CD4-positive, CD25-positive, alpha-beta regulatory T cell (primary cell): Measurements from ENCODE around the gene SLC35B2. TPM values are rescaled to one million over a fixed set of nuclear protein-coding genes. Genes with fewer than 3 reads are reported as not detected.

ENCODE experiments used
- ATAC-seq, 2 donors: fragments of 150-1000 bp; cut with Tn5 transposase; one replicate each; pipeline ENCODE4 v1.10.0; 2021; ENCODE audit warnings: low read depth in 2 of 2, moderate number of reproducible peaks in 2 of 2, moderate library complexity in 1 of 2
- DNase-seq, 3 donors: peaks; one replicate each; pipeline versions ENCODE4 v3.0.0 to v3.0.0-alpha.2; 2012 to 2022; ENCODE audit warnings: mixed read lengths in 1 of 3
- H3K27ac ChIP-seq: one replicate; pipeline ENCODE4 v1.7.0; 2013; ENCODE audit warnings: mild to moderate bottlenecking, low read length; ENCODE audit not compliant: insufficient read depth, poor library complexity, severe bottlenecking
- H3K27me3 ChIP-seq: one replicate; pipeline ENCODE4 v1.7.0; 2013; ENCODE audit warnings: low read length; ENCODE audit not compliant: control insufficient read depth, insufficient read depth
- H3K36me3 ChIP-seq: one replicate; pipeline ENCODE4 v1.7.0; 2013; ENCODE audit warnings: mild to moderate bottlenecking, low read length, moderate library complexity; ENCODE audit not compliant: control insufficient read depth, insufficient read depth
- H3K4me1 ChIP-seq: 2 replicates; pipeline ENCODE4 v1.7.0; 2013; ENCODE audit warnings: mild to moderate bottlenecking, low read length; ENCODE audit not compliant: insufficient read depth, control insufficient read depth, poor library complexity, severe bottlenecking
- H3K4me3 ChIP-seq: one replicate; pipeline ENCODE4 v1.7.0; 2013; ENCODE audit warnings: low read depth, mild to moderate bottlenecking, low read length, moderate library complexity
- H3K9me3 ChIP-seq, 2 experiments: 1 replicate in 1 of 2; 2 replicates in 1 of 2; pipeline ENCODE4 v1.7.0; 2013; ENCODE audit warnings: low read length in 2 of 2, mild to moderate bottlenecking in 1 of 2, moderate library complexity in 1 of 2; ENCODE audit not compliant: control insufficient read depth in 2 of 2
- H3K27ac Mint-ChIP-seq, 3 donors: one replicate each; pipeline ENCODE4 v1.8.0; 2020 to 2022; ENCODE audit warnings: mild to moderate bottlenecking in 3 of 3, mixed read lengths in 3 of 3, moderate library complexity in 2 of 3
- H3K27me3 Mint-ChIP-seq: one replicate; pipeline ENCODE4 v1.8.0; 2022; ENCODE audit warnings: mild to moderate bottlenecking, mixed read lengths
- H3K36me3 Mint-ChIP-seq: one replicate; pipeline ENCODE4 v1.8.0; 2020; ENCODE audit warnings: mixed read lengths
- H3K4me1 Mint-ChIP-seq, 4 donors: one replicate each; pipeline ENCODE4 v1.8.0; 2020 to 2022; ENCODE audit warnings: mixed read lengths in 4 of 4, mild to moderate bottlenecking in 1 of 4
- H3K4me3 Mint-ChIP-seq, 4 donors: one replicate each; pipeline ENCODE4 v1.8.0; 2020 to 2022; ENCODE audit warnings: mild to moderate bottlenecking in 4 of 4, mixed read lengths in 4 of 4, moderate library complexity in 3 of 4
- H3K9me3 Mint-ChIP-seq, 7 donors: one replicate each; pipeline ENCODE4 v1.8.0; 2020 to 2022; ENCODE audit warnings: mixed read lengths in 7 of 7, mild to moderate bottlenecking in 3 of 7, moderate library complexity in 2 of 7
- polyA plus RNA-seq, 4 donors: library from polyadenylated mRNA; unstranded; fragments of 300-500 nt; fragmentation: Illumina TruSeq; gene quantifications; one replicate each; pipeline ENCODE4 v1.2.3, GENCODE V29; 2021
- total RNA-seq: library from RNA; stranded (reverse); gene quantifications from one replicate; pipeline ENCODE4 v1.2.3, GENCODE V29; 2022

SLC35B2 gene
- total and polyA plus RNA-seq, 5 donors from 2014 or later: 14.8 to 42.4 (median 34.2) TPM

DNA sequence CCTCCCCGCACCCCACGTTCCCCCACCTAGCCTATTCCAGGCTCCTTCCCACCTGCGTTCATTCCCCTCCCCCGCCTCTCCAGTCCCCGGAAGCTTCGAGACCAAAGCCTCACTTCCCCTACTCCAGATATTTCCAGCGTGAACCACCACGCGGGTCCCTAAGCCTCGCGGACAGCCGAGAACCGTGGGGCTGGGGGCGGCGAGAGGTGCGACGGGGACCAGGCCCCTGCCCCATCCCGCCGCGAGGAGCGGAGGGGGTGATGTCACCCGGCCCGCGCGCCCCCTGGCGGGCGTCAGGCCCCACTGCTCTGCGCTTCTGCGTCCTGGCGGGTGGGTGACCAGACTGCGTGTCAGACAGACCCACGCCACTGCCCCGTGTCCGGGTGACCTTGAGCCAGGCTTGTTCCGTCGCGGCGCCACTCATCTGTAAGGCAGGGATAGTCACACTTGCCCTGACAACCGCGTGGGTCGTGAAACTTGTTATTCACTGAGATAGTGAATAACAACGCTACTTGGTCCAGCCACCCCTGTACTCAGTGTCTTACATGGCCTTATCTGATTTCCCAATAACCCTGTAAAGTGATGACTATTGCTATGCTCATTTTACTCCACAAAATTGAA lies 19.4 kb downstream of the SLC35B2 start:
- Histone ChIP-seq H3K9me3 (no peaks in the 10 kb centered on the region), H3K4me1 (peaks cover 14% of the 10 kb centered on the region), H3K27me3 (no peaks in the 10 kb centered on the region), H3K36me3 (no peaks in the 10 kb centered on the region), H3K27ac (peak overlapping the region; percentile 87), H3K4me3 (peak overlapping the region; percentile 74)
- no peaks in the 10 kb centered on the region for H3K36me3 Mint-ChIP-seq
- peak overlapping the region; percentile 91 to 95 (median 95) for H3K27ac Mint-ChIP-seq
- peaks cover 0 to 10% (median 7%) of the 10 kb centered on the region in 4 donors for H3K4me1 Mint-ChIP-seq
- peak; percentile 70 to 82 (median 82) for DNase-seq
- H3K9me3 Mint-ChIP-seq: no peaks in the 10 kb centered on the region
- ATAC-seq: peak; percentile 91 to 92
- peak overlapping the region; percentile 87 to 95 (median 90) for H3K4me3 Mint-ChIP-seq
- H3K27me3 Mint-ChIP-seq: no peaks in the 10 kb centered on the region

DNA sequence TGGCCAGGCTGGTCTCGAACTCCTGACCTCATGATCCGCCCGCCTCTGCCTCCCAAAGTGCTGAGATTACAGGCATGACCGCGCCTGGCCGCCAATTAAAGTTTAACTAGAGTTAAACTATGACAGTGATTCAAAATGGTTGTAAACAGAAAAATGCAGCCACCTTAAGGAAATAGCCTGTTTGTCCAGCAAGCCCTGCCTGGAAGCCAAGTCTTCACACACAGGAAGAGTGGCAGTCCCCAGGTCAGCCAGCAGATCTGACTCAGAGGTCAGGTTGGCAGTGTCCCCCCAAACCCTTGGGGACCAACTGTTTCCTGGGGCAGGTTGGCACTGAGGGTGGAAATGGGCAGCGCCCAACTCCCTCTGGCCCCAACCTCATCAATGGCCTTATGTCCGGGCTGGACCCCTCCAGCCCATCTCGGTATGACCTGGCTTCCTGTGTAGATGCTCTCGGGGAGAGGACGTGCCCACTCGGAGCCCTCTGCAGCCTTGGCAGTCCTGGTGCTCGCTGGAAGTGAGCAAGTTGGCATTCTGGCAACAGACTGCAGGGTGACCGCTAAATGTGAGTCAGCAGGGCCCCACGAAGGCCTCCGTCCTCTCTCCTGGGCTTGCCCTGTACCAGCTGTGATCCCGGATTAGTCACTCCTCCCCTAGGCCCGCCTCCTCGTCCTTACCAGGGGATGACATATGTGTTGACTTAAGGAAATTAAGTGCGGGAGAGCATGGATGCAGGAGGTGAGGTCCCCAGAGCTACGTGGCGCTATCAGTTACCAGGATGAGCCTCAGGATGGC lies 20.1 kb downstream of the SLC35B2 start:
- Histone ChIP-seq H3K9me3 (no peaks in the 10 kb centered on the region), H3K27ac (peak overlapping the region; percentile 87), H3K4me3 (peak overlapping the region; percentile 74), H3K27me3 (no peaks in the 10 kb centered on the region), H3K36me3 (no peaks in the 10 kb centered on the region), H3K4me1 (peaks cover 14% of the 10 kb centered on the region)
- ATAC-seq (peak; percentile 64 to 66), DNase-seq (peak in 2 of 3 donors; percentile 58 to 71)
- H3K27ac Mint-ChIP-seq: peak overlapping the region; percentile 91 to 95 (median 95)
- H3K9me3 Mint-ChIP-seq: no peaks in the 10 kb centered on the region
- H3K4me1 Mint-ChIP-seq: peaks cover 0 to 10% (median 7%) of the 10 kb centered on the region in 4 donors
- H3K36me3 Mint-ChIP-seq: no peaks in the 10 kb centered on the region
- no peaks in the 10 kb centered on the region for H3K27me3 Mint-ChIP-seq
- peak overlapping the region; percentile 87 to 95 (median 90) for H3K4me3 Mint-ChIP-seq

DNA sequence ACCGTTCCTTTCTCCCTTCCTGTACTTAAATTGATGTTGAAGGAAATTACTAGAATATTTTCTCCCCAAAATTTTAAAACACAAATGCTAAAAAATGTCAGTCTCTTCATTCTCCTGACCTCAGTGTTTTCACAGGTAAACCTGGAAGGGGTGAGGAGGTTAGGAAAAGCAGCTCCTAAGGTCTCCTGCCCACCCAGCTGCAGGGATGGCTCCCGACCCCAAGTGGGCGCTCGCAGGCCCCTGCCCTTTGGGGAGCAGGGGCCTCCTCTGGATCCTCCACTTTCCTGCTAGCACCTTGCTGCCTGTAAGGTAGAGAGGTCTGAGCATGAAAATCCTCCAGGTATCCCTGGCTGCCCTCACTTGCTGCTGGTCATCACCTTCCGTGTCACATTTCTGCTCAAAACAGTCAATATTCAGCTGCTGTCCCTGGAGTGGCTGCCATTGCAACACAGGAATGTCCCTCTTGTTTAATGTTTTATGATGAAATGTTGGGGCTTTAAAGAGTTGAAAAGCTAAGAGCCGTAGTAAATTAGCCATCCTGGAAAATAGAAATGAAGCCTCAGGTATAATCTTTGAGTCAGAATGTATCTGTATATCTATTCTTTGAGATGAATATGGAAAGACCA lies 21.3 kb downstream of the SLC35B2 start:
- Histone ChIP-seq H3K4me1 (peaks cover 14% of the 10 kb centered on the region), H3K9me3 (no peaks in the 10 kb centered on the region), H3K27ac (no peak overlapping the region), H3K4me3 (no peak overlapping the region), H3K27me3 (no peaks in the 10 kb centered on the region), H3K36me3 (no peaks in the 10 kb centered on the region)
- Mint-ChIP-seq H3K9me3 (no peaks in the 10 kb centered on the region), H3K27me3 (no peaks in the 10 kb centered on the region), H3K36me3 (no peaks in the 10 kb centered on the region), H3K27ac (no peak overlapping the region), H3K4me3 (peak overlapping the region in 2 of 4 donors; percentile 80 to 95), H3K4me1 (peaks cover 0 to 10% (median 7%) of the 10 kb centered on the region in 4 donors)
- no peak for ATAC-seq
- no peak for DNase-seq

DNA sequence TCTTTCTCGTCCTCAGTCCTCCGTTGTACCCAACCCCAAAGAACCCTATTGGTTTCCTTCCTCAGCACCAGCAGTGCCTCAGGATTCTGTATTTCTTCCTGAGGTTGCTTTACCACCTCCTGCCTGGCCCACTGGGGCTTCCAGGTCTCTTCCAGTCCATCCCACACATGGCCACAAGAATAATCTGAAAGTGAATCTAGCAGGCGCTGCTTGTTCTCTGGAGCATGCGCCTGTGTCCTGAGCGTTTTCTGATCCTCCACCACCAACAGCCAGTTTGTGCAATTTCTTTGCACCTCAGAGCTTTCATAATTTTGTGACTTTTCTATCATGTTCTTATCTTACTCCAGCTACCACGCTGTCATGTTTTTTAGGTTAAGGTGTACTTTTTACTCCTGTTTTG lies 22.1 kb downstream of the SLC35B2 start:
- Histone ChIP-seq H3K9me3 (no peaks in the 10 kb centered on the region), H3K4me3 (no peak overlapping the region), H3K36me3 (no peaks in the 10 kb centered on the region), H3K4me1 (peaks cover 14% of the 10 kb centered on the region), H3K27me3 (no peaks in the 10 kb centered on the region), H3K27ac (no peak overlapping the region)
- ATAC-seq (no peak), DNase-seq (no peak)
- H3K9me3 Mint-ChIP-seq: no peaks in the 10 kb centered on the region
- H3K4me1 Mint-ChIP-seq: peaks cover 0 to 10% (median 7%) of the 10 kb centered on the region in 4 donors
- no peaks in the 10 kb centered on the region for H3K27me3 Mint-ChIP-seq
- peak overlapping the region in 2 of 4 donors; percentile 30 to 59 for H3K4me3 Mint-ChIP-seq
- H3K27ac Mint-ChIP-seq: peak overlapping the region in 2 of 3 donors; percentile 25 to 61
- H3K36me3 Mint-ChIP-seq: no peaks in the 10 kb centered on the region

DNA sequence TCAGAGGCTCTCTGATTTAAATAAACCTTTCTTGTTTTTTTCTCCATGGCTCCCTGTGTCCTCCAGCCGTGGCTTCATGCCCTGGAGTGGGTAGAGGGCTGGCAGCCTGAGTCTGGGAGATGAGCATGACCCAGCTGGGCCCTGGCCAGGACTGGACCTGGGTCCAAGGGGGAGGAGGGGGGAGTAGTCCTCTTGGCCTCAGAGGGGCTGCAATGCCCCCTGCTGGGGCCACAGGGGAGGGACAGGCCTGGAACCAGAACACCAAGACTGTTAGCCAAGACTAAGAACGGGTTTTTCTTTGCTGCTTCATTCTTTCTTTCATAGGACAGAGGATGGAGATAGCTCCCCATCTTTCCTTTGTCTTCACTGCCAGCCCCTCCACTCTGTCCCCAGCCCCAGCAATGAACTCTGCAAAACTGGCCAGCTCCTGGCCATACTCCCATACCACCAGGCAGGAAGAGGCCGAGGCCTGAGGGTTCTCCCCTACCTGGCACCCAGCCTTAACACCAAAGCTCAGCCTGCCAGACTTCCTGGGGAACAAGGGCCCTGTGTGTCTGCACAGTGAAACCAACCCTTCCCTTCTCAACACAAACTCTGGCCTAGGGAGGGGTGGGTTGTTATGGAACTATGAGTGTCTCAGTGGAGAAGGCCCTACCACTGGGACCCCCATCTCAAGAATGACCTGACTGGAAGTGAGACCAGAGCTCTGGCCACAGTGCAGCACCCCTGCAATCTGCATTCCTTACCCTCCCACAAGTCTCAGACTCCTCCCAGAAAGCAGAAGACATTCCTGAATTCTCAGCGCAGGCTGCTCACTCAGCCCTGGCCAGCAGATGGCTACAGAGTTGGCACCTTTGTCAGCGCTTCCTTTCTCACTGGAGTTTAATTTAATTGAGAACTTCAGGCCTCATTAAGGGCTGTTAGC lies 23.0 kb downstream of the SLC35B2 start:
- no peak overlapping the region for H3K27ac ChIP-seq
- H3K27me3 ChIP-seq: no peaks in the 10 kb centered on the region
- no peaks in the 10 kb centered on the region for H3K9me3 Mint-ChIP-seq
- H3K36me3 Mint-ChIP-seq: no peaks in the 10 kb centered on the region
- H3K9me3 ChIP-seq: no peaks in the 10 kb centered on the region
- no peaks in the 10 kb centered on the region for H3K36me3 ChIP-seq
- H3K4me1 Mint-ChIP-seq: peaks cover 0 to 10% (median 7%) of the 10 kb centered on the region in 4 donors
- ATAC-seq: no peak
- no peak overlapping the region for H3K4me3 Mint-ChIP-seq
- peaks cover 14% of the 10 kb centered on the region for H3K4me1 ChIP-seq
- H3K4me3 ChIP-seq: no peak overlapping the region
- H3K27me3 Mint-ChIP-seq: no peaks in the 10 kb centered on the region
- no peak for DNase-seq
- peak overlapping the region in 1 of 3 donors; percentile 22 for H3K27ac Mint-ChIP-seq

DNA sequence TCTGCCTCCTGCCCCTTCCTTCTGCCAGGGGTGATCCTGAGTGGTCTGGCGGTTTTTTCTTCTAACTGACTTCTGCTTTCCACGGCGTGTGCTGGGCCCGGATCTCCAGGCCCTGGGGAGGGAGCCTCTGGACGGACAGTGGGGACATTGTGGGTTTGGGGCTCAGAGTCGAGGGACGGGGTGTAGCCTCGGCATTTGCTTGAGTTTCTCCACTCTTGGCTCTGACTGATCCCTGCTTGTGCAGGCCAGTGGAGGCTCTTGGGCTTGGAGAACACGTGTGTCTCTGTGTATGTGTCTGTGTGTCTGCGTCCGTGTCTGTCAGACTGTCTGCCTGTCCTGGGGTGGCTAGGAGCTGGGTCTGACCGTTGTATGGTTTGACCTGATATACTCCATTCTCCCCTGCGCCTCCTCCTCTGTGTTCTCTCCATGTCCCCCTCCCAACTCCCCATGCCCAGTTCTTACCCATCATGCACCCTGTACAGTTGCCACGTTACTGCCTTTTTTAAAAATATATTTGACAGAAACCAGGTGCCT lies 23.7 kb downstream of the SLC35B2 start:
- no peaks in the 10 kb centered on the region for H3K27me3 Mint-ChIP-seq

More for the DNA sequence above, 23.7 kb downstream of the SLC35B2 start:
- Mint-ChIP-seq H3K27ac (peak overlapping the region in 1 of 3 donors; percentile 89), H3K4me1 (peaks cover 0 to 10% (median 7%) of the 10 kb centered on the region in 4 donors), H3K9me3 (no peaks in the 10 kb centered on the region), H3K36me3 (no peaks in the 10 kb centered on the region), H3K4me3 (no peak overlapping the region)
- Histone ChIP-seq H3K4me1 (peaks cover 14% of the 10 kb centered on the region), H3K27ac (no peak overlapping the region), H3K9me3 (no peaks in the 10 kb centered on the region), H3K36me3 (no peaks in the 10 kb centered on the region), H3K4me3 (no peak overlapping the region), H3K27me3 (no peaks in the 10 kb centered on the region)
- no peak for DNase-seq
- no peak for ATAC-seq
